MM.1S (cell line): Measurements from ENCODE around the gene KRT17.
"Not testable (repeated sequence)": the region's sequence is repeated elsewhere in the genome, so short reads cannot be mapped to it uniquely, and the experiment has no call there.

Experiments
- DNase-seq: peaks from one replicate; pipeline ENCODE4 v3.0.0-alpha.2; 2015
- H2AFZ ChIP-seq: fragments of 300-600 bp; sonication (generic); 2 replicates; pipeline ENCODE4 v1.6.0; 2016; ENCODE audit warnings: antibody characterized with exemption, low read length
- H3F3A ChIP-seq: fragments of 300-600 bp; sonication (generic); 2 replicates; pipeline ENCODE4 v1.6.1; 2016; ENCODE audit warnings: mild to moderate bottlenecking, antibody characterized with exemption, low read length, moderate library complexity, mixed read lengths; ENCODE audit not compliant: insufficient read depth
- H3K27ac ChIP-seq: fragments of 300-600 bp; sonication (generic); 2 replicates; pipeline ENCODE4 v1.5.1; 2016; ENCODE audit warnings: mild to moderate bottlenecking, low read length
- H3K27me3 ChIP-seq: fragments of 300-600 bp; sonication (generic); replicated peaks from 2 replicates; pipeline ENCODE4 v1.6.0; 2016; ENCODE audit warnings: low read length; ENCODE audit not compliant: insufficient read depth
- H3K36me3 ChIP-seq: fragments of 300-600 bp; sonication (generic); replicated peaks from 2 replicates; pipeline ENCODE4 v1.6.1; 2016; ENCODE audit warnings: mild to moderate bottlenecking, low read length, mixed read lengths; ENCODE audit not compliant: insufficient read depth
- H3K4me1 ChIP-seq: fragments of 300-600 bp; sonication (generic); 2 replicates; pipeline ENCODE4 v1.6.1; 2016; ENCODE audit warnings: low read length, mixed read lengths
- H3K4me2 ChIP-seq: fragments of 300-600 bp; sonication (generic); 2 replicates; pipeline ENCODE4 v1.6.0; 2016; ENCODE audit warnings: low read depth, low read length
- H3K4me3 ChIP-seq: fragments of 300-600 bp; sonication (generic); 2 replicates; pipeline ENCODE4 v1.5.1; 2016; ENCODE audit warnings: low read length, mixed read lengths
- H3K79me2 ChIP-seq: fragments of 300-600 bp; sonication (generic); 2 replicates; pipeline ENCODE4 v1.6.1; 2016; ENCODE audit warnings: mixed run types, low read length, mixed read lengths
- H3K9ac ChIP-seq: fragments of 300-600 bp; sonication (generic); 2 replicates; pipeline ENCODE4 v1.6.1; 2016; ENCODE audit warnings: low read length, mixed read lengths
- H3K9me2 ChIP-seq: fragments of 300-600 bp; sonication (generic); replicated peaks from 2 replicates; pipeline ENCODE4 v1.6.1; 2016; ENCODE audit warnings: mild to moderate bottlenecking, low read length, mixed read lengths; ENCODE audit not compliant: insufficient read depth
- H3K9me3 ChIP-seq: fragments of 300-600 bp; sonication (generic); replicated peaks from 2 replicates; pipeline ENCODE4 v1.6.1; 2016; ENCODE audit warnings: mild to moderate bottlenecking, low read length, mixed read lengths; ENCODE audit not compliant: insufficient read depth
- H4K20me1 ChIP-seq: fragments of 300-600 bp; sonication (generic); 2 replicates; pipeline ENCODE4 v1.6.1; 2016; ENCODE audit warnings: mild to moderate bottlenecking, low read length, moderate library complexity, mixed read lengths; ENCODE audit not compliant: insufficient read depth
- EZH2 ChIP-seq: fragments of 300-600 bp; sonication (generic); optimal IDR thresholded peaks from 2 replicates; pipeline ENCODE3; 2017; ENCODE audit warnings: low read depth, mild to moderate bottlenecking, antibody characterized with exemption, low read length, mixed read lengths
- EZH2phosphoT487 ChIP-seq: fragments of 300-600 bp; sonication (generic); IDR thresholded peaks from 2 replicates; pipeline ENCODE4 v1.6.1; 2018; ENCODE audit warnings: antibody characterized with exemption, low read length
- TF ChIP-seq, protein P1 (sequence below): fragments of 300-600 bp; sonication (generic); IDR thresholded peaks from 2 replicates; pipeline ENCODE4 v1.5.1; 2016; ENCODE audit warnings: antibody characterized with exemption, low read length, mixed read lengths

KRT17 gene

DNA sequence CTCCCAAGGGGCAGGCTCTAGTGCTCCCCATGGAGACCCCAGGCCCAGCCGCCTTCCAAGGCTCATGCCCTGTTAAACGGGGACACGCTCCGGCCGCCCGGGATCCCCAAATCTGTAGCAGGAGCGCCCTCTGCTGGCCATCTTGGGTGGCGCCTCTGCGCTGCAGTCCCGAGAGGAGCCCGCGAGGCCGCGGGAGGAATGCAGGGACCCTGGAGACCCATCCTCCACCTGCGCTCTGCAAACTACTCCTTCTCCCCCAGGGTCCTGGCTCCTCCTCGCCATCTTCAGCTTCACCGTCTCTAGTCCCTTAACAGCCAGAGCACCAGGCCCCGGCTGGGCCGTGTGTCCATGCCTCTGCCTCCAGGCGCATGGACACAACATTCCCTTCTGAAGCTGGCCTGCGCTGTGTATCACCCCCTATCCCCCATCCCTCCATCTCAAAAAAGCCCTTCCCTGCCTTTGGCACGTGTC lies 23.6 kb upstream of the KRT17 start:
- peak overlapping the region; percentile 99 for H3K4me2 ChIP-seq
- no peaks in the 10 kb centered on the region for H3K36me3 ChIP-seq
- no peaks in the 10 kb centered on the region for H3F3A ChIP-seq
- no peaks in the 10 kb centered on the region for H4K20me1 ChIP-seq
- peak; percentile 79 for DNase-seq
- no peaks in the 10 kb centered on the region for H3K9me3 ChIP-seq
- H3K4me1 ChIP-seq, result 0 out of 2 replicates have a peak, but pooled peaks cover 4% of the 10 kb centered on the region
- no peak overlapping the region for H3K27ac ChIP-seq
- H3K9me2 ChIP-seq, result no peaks in the 10 kb centered on the region
- peak overlapping the region; percentile 88 for H2AFZ ChIP-seq
- H3K79me2 ChIP-seq, result no peaks in the 10 kb centered on the region
- TF ChIP-seq EZH2 (no peak), EZH2phosphoT487 (no peak)
- TF ChIP-seq, protein P1, sequence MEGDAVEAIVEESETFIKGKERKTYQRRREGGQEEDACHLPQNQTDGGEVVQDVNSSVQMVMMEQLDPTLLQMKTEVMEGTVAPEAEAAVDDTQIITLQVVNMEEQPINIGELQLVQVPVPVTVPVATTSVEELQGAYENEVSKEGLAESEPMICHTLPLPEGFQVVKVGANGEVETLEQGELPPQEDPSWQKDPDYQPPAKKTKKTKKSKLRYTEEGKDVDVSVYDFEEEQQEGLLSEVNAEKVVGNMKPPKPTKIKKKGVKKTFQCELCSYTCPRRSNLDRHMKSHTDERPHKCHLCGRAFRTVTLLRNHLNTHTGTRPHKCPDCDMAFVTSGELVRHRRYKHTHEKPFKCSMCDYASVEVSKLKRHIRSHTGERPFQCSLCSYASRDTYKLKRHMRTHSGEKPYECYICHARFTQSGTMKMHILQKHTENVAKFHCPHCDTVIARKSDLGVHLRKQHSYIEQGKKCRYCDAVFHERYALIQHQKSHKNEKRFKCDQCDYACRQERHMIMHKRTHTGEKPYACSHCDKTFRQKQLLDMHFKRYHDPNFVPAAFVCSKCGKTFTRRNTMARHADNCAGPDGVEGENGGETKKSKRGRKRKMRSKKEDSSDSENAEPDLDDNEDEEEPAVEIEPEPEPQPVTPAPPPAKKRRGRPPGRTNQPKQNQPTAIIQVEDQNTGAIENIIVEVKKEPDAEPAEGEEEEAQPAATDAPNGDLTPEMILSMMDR, result peak; percentile 92
- peak overlapping the region; percentile 75; the same call in 1 of the 2 replicates for H3K9ac ChIP-seq
- peak overlapping the region; percentile 62 for H3K4me3 ChIP-seq
- no peaks in the 10 kb centered on the region for H3K27me3 ChIP-seq

DNA sequence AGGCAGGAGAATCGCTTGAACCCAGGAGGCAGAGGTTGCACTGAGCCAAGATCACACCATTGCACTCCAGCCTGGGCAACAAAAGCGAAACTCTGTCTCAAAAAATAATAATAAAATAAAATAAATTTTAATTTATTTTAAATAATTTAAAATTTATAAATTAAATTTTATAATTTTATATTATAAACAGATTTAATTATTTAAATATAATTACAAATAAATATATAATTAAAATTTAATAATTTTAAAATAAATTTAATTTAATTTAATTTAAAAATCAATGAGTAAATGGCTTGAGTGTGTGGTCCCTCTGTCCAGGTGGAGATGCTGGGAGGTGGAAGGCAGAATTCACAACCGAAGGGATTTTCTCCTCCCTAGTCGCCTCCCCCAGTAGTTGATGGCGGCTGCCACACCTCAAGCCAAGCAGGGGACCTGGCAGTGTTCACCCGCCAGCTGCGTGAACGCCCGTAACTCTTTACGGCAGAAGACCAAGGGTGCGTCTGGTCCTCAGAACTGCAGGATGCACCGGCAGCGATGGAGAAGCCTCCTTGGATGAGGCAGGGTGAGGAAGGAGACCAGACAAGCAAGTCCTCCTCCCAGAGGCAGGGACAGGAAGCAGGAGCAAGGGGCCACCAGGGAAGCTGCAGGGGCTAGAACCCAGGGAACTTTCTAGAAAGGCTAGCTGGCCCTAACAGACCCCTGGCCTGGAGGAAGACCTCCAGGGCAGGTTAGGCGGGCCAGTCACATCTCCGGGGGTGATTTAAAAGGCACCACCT lies 22.9 kb upstream of the KRT17 start:
- Histone ChIP-seq H3K27ac (no peak overlapping the region), H2AFZ (peak overlapping the region; percentile 88), H4K20me1 (no peaks in the 10 kb centered on the region), H3K27me3 (no peaks in the 10 kb centered on the region), H3K79me2 (no peaks in the 10 kb centered on the region), H3K9me2 (no peaks in the 10 kb centered on the region), H3K36me3 (no peaks in the 10 kb centered on the region), H3F3A (no peaks in the 10 kb centered on the region), H3K4me1 (0 out of 2 replicates have a peak, but pooled peaks cover 4% of the 10 kb centered on the region), H3K4me3 (peak overlapping the region; percentile 62), H3K4me2 (peak overlapping the region; percentile 99), H3K9me3 (no peaks in the 10 kb centered on the region), H3K9ac (no peak overlapping the region)
- TF ChIP-seq, protein P1, result no peak
- TF ChIP-seq EZH2 (no peak), EZH2phosphoT487 (no peak)
- DNase-seq, result no peak

DNA sequence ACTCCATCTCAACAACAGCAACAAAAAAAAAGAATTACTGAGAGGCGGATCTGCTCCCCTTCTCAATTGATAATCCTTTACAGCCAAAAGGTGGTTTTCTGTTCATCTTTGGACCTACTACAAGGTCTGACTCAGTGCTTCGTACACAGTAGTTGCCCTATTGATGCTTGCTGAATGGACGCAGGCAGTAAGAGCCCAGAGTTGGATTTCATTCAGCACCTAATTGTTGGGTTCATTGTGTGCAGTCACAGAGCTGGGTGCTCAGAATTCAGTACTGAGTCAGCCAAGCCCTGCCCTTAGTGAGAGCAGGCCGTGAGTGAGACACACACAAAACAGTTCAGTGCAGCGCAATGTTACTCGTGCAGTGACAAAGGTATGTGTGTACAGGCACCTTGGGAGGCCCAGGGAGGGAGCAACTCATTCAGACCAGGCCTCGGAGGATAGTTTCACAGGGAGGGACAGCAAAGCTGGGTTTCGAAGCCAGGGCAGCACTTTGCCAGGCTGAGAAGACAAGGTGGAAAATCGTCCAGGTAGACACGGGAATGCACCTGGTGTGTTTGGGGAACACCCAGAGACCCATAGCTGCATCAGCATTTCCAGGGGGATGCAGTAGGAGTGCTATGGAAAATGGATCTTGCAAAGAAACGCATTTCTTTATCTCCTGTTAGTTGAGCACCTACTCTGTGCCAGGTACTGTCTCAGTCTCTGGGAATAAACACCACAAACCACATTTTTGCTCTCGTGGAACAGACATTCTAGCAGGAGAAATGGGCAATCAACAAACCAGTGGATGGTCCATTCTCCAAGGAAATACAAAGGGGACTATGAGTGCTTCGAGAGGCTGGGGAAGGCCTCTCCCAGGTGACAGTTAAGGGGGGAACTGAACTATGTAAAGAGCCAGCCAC lies 18.1 kb upstream of the KRT17 start:
- DNase-seq, result no peak
- H3F3A ChIP-seq, result no peaks in the 10 kb centered on the region
- H2AFZ ChIP-seq, result no peak overlapping the region
- no peak overlapping the region for H3K4me3 ChIP-seq
- no peak for TF ChIP-seq EZH2phosphoT487
- TF ChIP-seq, protein P1, result no peak
- TF ChIP-seq EZH2, result no peak
- no peaks in the 10 kb centered on the region for H3K79me2 ChIP-seq
- no peaks in the 10 kb centered on the region for H3K9me2 ChIP-seq
- H4K20me1 ChIP-seq, result no peaks in the 10 kb centered on the region
- H3K4me1 ChIP-seq, result 0 out of 2 replicates have a peak, but pooled peaks cover 2% of the 10 kb centered on the region
- no peak overlapping the region for H3K27ac ChIP-seq
- no peaks in the 10 kb centered on the region for H3K9me3 ChIP-seq
- no peak overlapping the region for H3K4me2 ChIP-seq
- H3K27me3 ChIP-seq, result peaks cover 12% of the 10 kb centered on the region
- no peak overlapping the region for H3K9ac ChIP-seq
- H3K36me3 ChIP-seq, result no peaks in the 10 kb centered on the region

DNA sequence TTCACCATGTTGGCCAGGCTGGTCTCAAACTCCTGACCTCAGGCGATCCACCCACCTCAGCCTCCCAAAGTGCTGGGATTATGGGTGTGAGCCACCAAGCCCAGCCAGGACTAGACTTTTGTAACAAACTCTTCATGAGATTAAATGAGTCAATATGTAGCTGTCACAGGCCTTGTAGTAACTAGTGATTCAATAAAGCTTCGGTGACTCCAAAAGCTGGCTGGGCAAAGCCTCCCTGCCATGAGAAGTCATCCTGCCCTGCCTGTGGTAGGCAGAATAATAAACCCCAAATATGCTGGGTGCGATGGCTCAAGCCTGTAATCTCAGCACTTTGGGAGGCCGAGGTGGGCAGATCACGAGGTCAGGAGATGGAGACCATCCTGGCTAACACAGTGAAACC lies 16.2 kb upstream of the KRT17 start:
- H3F3A ChIP-seq, H3K79me2 ChIP-seq, H3K27ac ChIP-seq, H3K9ac ChIP-seq, H3K9me2 ChIP-seq, H3K9me3 ChIP-seq, H4K20me1 ChIP-seq, DNase-seq, H3K4me1 ChIP-seq, H3K4me3 ChIP-seq, H2AFZ ChIP-seq, H3K36me3 ChIP-seq, H3K4me2 ChIP-seq: not testable (repeated sequence)
- peaks cover 12% of the 10 kb centered on the region for H3K27me3 ChIP-seq
